PC-3 (cell line): ENCODE measurements around the gene HCFC1. TPM values are rescaled to one million over a fixed set of nuclear protein-coding genes. Genes with fewer than 3 reads are reported as not detected.
A peak's percentile ranks its signal among the peaks of the same experiment; 100 is the strongest.

Experiments
- ATAC-seq: fragments of 200-7000 bp; cut with Tn5 transposase; 2 replicates; pipeline ENCODE4 v1.9.1; 2020; ENCODE audit warnings: mild to moderate bottlenecking, moderate library complexity
- BruUV-seq: library from RNA; stranded (reverse); fragments of 400-500 nt; replicated peaks from 2 replicates; lab custom pipeline; 2021; lab: Mats Ljungman, UMichigan
- CTCF ChIA-PET: fragments of 300-600 bp; sonication (Branson Sonifier 250); formaldehyde crosslinking; loops from one replicate; lab custom pipeline; 2022; ENCODE audit warnings: antibody characterized with exemption; lab: Charles Lee
- POLR2A ChIA-PET: fragments of 300-600 bp; sonication (Branson Sonifier 250); formaldehyde crosslinking; loops from one replicate; lab custom pipeline; 2022; ENCODE audit warnings: antibody characterized with exemption; ENCODE audit not compliant: unreplicated experiment; lab: Charles Lee
- DNase-seq: peaks from one replicate; pipeline ENCODE4 v3.0.0-alpha.2; 2015
- H2AFZ ChIP-seq: fragments of 300-600 bp; sonication (generic); 2 replicates; pipeline ENCODE4 v1.6.0; 2016; ENCODE audit warnings: antibody characterized with exemption, low read length
- H3F3A ChIP-seq: fragments of 300-600 bp; sonication (generic); one replicate; pipeline ENCODE4 v1.6.0; 2017; ENCODE audit warnings: antibody characterized with exemption, low read length, control low read depth, mild to moderate bottlenecking; ENCODE audit not compliant: unreplicated experiment
- H3K27ac ChIP-seq: fragments of 300-600 bp; sonication (generic); 2 replicates; pipeline ENCODE4 v1.5.1; 2016; ENCODE audit warnings: mild to moderate bottlenecking, low read length
- H3K27me3 ChIP-seq: fragments of 300-600 bp; sonication (generic); 2 replicates; pipeline ENCODE4 v1.6.1; 2016; ENCODE audit warnings: low read length, mixed read lengths
- H3K36me3 ChIP-seq: fragments of 300-600 bp; sonication (generic); 2 replicates; pipeline ENCODE4 v1.6.1; 2016; ENCODE audit warnings: low read depth, mixed run types, low read length, mixed read lengths
- H3K4me1 ChIP-seq: fragments of 300-600 bp; sonication (generic); 2 replicates; pipeline ENCODE4 v1.5.1; 2016; ENCODE audit warnings: low read length; ENCODE audit not compliant: insufficient read depth
- H3K4me2 ChIP-seq: fragments of 300-600 bp; sonication (generic); 2 replicates; pipeline ENCODE4 v1.6.0; 2016; ENCODE audit warnings: low read length
- H3K4me3 ChIP-seq: fragments of 300-600 bp; sonication (generic); 2 replicates; pipeline ENCODE4 v1.5.1; 2016; ENCODE audit warnings: mild to moderate bottlenecking, low read length, mixed read lengths
- H3K79me2 ChIP-seq: fragments of 300-600 bp; sonication (generic); 2 replicates; pipeline ENCODE4 v1.6.1; 2017; ENCODE audit warnings: low read length, mixed read lengths
- H3K9ac ChIP-seq: fragments of 300-600 bp; sonication (generic); 2 replicates; pipeline ENCODE4 v1.6.0; 2016; ENCODE audit warnings: mild to moderate bottlenecking, low read length
- H3K9me2 ChIP-seq: fragments of 300-600 bp; sonication (generic); replicated peaks from 2 replicates; pipeline ENCODE4 v1.6.1; 2016; ENCODE audit warnings: mixed run types, low read length, mixed read lengths
- H3K9me3 ChIP-seq: fragments of 300-600 bp; sonication (generic); 2 replicates; pipeline ENCODE4 v1.6.1; 2016; ENCODE audit warnings: low read length, mixed read lengths
- H4K20me1 ChIP-seq: fragments of 300-600 bp; sonication (generic); 2 replicates; pipeline ENCODE4 v1.6.1; 2016; ENCODE audit warnings: low read length, mixed read lengths
- CTCF ChIP-seq: fragments of 300-600 bp; sonication (generic); conservative IDR thresholded peaks from 2 replicates; pipeline ENCODE4 v1.5.1; 2017; ENCODE audit warnings: antibody characterized with exemption, low read depth, mild to moderate bottlenecking, low read length
- EZH2 ChIP-seq: fragments of 300-600 bp; sonication (generic); IDR thresholded peaks from one replicate; pipeline ENCODE4 v1.6.1; 2017; ENCODE audit warnings: antibody characterized with exemption, mild to moderate bottlenecking, low read length; ENCODE audit not compliant: unreplicated experiment
- EZH2phosphoT487 ChIP-seq: fragments of 300-600 bp; sonication (generic); IDR thresholded peaks from 2 replicates; pipeline ENCODE4 v1.6.1; 2018; ENCODE audit warnings: mild to moderate bottlenecking, antibody characterized with exemption, low read length, borderline replicate concordance
- intact Hi-C: fragments of 100-400 bp; cut with micrococcal nuclease; formaldehyde crosslinking; loops from 2 replicates; pipeline ENCODE4 v1.9.0; 2023
- total RNA-seq: library from RNA; depleted of rRNA; stranded (reverse); fragments of >200 nt; gene quantifications from 2 replicates; pipeline ENCODE4 v1.2.3, GENCODE V29; 2014

HCFC1 gene
- total RNA-seq, 1 experiment from 2014 or later: 66.9 TPM

- Histone ChIP-seq H2AFZ (no peak overlapping the region), H3K4me2 (peak overlapping the region; percentile 87), H3K9me2 (no peaks in the 10 kb centered on the region), H3K4me1 (peaks cover 29% of the 10 kb centered on the region), H3K79me2 (peaks cover 83% of the 10 kb centered on the region), H3F3A (peaks cover 6% of the 10 kb centered on the region), H3K27ac (no peak overlapping the region), H3K4me3 (peak overlapping the region; percentile 99), H4K20me1 (peaks cover 38% of the 10 kb centered on the region), H3K9me3 (no peaks in the 10 kb centered on the region), H3K27me3 (no peaks in the 10 kb centered on the region), H3K36me3 (no peaks in the 10 kb centered on the region; the same call in 1 of the 2 replicates), H3K9ac (peak overlapping the region; percentile 74)
- intact Hi-C loops: loop anchor here (2.0 to 10.0 kb wide), 2 partner anchors 41 to 405 kb away; partner anchors contain the start of genes EMD and FLNA
- no peak for ATAC-seq
- TF ChIP-seq CTCF: no peak
- TF ChIP-seq EZH2: no peak
- no peak for TF ChIP-seq EZH2phosphoT487
- no TSS peak for BruUV-seq
- POLR2A ChIA-PET: no interaction called here
- CTCF ChIA-PET: no interaction called here
- DNase-seq: peak; percentile 10
Observed at GRCh38 chrX:153969904-153970356, 1.7 kb downstream of the HCFC1 start.

DNA sequence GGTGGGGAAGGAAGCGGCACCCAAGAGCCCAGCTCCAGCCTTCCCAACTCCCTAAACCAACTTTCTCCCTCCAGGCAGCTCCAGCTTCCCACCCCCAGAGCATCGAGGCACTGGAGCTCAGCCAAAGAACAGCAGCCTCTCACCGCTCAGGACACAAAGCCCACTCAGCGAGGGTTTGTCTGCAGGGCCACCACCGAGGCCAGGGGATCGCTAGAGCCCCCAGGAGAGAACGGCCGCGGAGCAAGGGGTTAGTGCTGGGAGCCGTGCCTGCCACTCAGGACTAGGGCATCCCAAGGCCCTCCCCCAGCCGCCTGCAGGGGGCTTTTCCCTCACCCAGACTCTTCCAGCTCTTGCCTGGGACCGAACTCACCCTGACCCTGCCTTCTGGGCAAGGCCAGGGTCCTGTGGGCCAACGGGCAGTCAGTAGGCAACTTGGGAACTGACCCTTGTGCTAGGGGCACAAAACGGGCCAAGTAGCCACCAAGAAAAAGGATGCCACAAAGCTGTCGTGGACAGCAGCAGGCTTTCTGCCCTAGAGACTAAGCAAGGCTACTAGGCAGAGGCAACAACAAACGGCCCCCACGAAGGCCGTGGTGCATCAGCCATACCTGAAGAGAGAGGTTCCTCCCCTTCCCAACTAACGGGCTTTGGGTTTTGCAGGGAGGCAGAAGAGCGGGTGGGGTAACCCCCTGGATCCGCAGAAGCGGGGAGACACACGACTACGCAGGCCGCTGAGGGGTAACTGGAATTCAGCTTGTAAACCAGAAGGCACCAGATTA lies 2.3 kb downstream of the HCFC1 start:
- Histone ChIP-seq H3K4me1 (peaks cover 29% of the 10 kb centered on the region), H3K4me2 (peak overlapping the region; percentile 87), H2AFZ (no peak overlapping the region), H3F3A (peaks cover 6% of the 10 kb centered on the region), H3K9ac (peak overlapping the region; percentile 74), H3K4me3 (peak overlapping the region; percentile 99), H3K79me2 (peaks cover 83% of the 10 kb centered on the region), H3K9me3 (no peaks in the 10 kb centered on the region), H4K20me1 (peaks cover 38% of the 10 kb centered on the region), H3K9me2 (no peaks in the 10 kb centered on the region), H3K27ac (no peak overlapping the region), H3K27me3 (no peaks in the 10 kb centered on the region), H3K36me3 (no peaks in the 10 kb centered on the region; the same call in 1 of the 2 replicates)
- ATAC-seq: no peak
- TF ChIP-seq CTCF: no peak
- no peak for TF ChIP-seq EZH2
- TF ChIP-seq EZH2phosphoT487: no peak
- ChIA-PET POLR2A (no interaction called here), CTCF (no interaction called here)
- DNase-seq: no peak
- TSS peak; percentile 1 for BruUV-seq
- intact Hi-C loops: no loop called here

GRCh38 chrX:153968754-153969124 lies 2.9 kb downstream of the HCFC1 start:
- no peaks in the 10 kb centered on the region for H3K27me3 ChIP-seq
- peaks cover 23% of the 10 kb centered on the region for H3K4me1 ChIP-seq
- H3K27ac ChIP-seq: no peak overlapping the region
- no peak overlapping the region for H2AFZ ChIP-seq
- H3K9ac ChIP-seq: peak overlapping the region; percentile 74; the same call in 1 of the 2 replicates
- no TSS peak for BruUV-seq
- no peaks in the 10 kb centered on the region for H3K9me3 ChIP-seq
- ATAC-seq (no peak), DNase-seq (peak; percentile 10)
- no peaks in the 10 kb centered on the region for H3K9me2 ChIP-seq
- H4K20me1 ChIP-seq: peaks cover 38% of the 10 kb centered on the region
- intact Hi-C loops: no loop called here
- peak overlapping the region; percentile 87 for H3K4me2 ChIP-seq
- H3K79me2 ChIP-seq: peaks cover 83% of the 10 kb centered on the region
- peak; percentile 28; the same call in 1 of the 2 replicates for TF ChIP-seq CTCF
- TF ChIP-seq EZH2: no peak
- no peaks in the 10 kb centered on the region; the same call in 1 of the 2 replicates for H3K36me3 ChIP-seq
- ChIA-PET POLR2A (no interaction called here), CTCF (no interaction called here)
- H3K4me3 ChIP-seq: peak overlapping the region; percentile 99
- peaks cover 6% of the 10 kb centered on the region for H3F3A ChIP-seq
